Head of caudate nucleus (tissue), 42 donors: Measurements from ENCODE around the gene CSTPP1.
"Not testable (repeated sequence)": the region's sequence is repeated elsewhere in the genome, so short reads cannot be mapped to it uniquely, and the experiment has no call there.

Experiments
- DNase-seq, 42 donors: peaks; one replicate each; pipeline versions ENCODE4 v3.0.0 to v3.0.0-alpha.2; 2020 to 2021; ENCODE audit warnings: mixed read lengths in 7 of 42
- intact Hi-C: fragments of 100-400 bp; cut with DNase I; formaldehyde crosslinking; loops from one replicate; pipeline ENCODE4 v1.15.0; 2022

CSTPP1 gene

GRCh38 chr11:47202576-47202975 lies 266.0 kb downstream of the CSTPP1 start:
- no peak for DNase-seq

GRCh38 chr11:47204637-47204989 lies 268.1 kb downstream of the CSTPP1 start:
- intact Hi-C loops = no loop called here
- DNase-seq = peak in 2 of 42 donors; percentile 6 to 9

More at GRCh38 chr11:47202576-47202975, 266.0 kb downstream of the CSTPP1 start:
- intact Hi-C loops = no loop called here

DNA sequence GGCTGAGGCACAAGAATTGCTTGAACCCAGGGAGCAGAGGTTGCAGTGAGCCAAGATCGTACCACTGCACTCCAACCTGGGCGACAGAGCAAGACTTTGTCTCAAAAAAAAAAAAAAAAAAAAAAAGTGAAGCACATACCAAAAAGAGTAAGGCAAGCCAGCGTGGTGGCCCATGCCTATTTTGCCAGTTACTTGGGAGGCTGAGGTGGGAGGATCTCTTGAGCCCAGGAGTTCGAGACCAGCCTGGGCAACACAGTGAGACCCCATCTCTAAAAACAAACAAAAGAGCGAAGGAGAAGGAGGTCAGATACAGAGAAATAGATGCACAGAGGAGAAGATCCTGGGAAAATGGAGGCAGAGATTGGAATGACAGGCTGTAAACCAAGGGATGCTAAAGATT lies 270.0 kb downstream of the CSTPP1 start:
- DNase-seq, intact Hi-C loops: not testable (repeated sequence)

DNA sequence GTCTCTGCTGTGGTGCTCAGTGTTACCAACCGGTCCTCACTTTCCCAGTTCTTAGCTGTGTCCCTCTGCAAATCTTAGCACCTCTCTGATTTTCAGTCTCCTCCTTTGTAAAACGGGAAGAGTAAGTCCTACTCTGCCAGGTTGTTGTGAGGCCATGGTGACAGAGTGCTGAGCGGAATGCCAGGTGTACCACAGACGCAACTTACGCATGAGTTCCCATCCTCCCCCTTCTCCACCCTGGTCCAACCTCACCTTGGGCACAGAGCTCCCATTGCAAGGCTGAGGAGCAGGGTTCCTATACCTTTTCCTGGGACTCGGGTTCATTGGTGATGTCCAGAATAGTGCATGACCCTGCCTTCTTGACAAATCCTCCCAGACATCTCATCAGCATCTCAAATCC lies 270.9 kb downstream of the CSTPP1 start:
- no peak for DNase-seq
- intact Hi-C loops = no loop called here

DNA sequence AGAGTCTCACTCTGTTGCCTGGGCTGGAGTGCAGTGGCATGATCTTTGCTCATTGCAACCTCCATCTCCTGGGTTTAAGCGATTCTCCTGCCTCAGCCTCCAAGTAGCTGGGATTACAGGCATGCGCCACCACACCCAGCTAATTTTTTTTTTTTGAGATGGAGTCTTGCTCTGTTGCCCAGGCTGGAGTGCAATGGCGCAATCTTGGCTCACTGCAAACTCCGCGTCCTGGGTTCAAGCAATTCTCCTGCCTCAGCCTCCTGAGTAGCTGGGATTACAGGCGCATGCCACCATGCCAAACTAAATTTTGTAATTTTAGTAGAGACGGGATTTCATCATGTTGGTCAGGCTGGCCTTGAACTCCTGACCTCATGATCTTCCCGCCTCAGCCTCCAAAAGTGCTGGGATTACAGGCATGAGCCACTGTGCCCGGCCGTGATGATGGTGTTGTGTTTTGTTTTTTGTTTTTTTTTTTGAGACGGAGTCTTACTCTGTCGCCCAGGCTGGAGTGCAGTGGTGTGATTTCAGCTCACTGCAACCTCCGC lies 271.5 kb downstream of the CSTPP1 start:
- DNase-seq, intact Hi-C loops: not testable (repeated sequence)

DNA sequence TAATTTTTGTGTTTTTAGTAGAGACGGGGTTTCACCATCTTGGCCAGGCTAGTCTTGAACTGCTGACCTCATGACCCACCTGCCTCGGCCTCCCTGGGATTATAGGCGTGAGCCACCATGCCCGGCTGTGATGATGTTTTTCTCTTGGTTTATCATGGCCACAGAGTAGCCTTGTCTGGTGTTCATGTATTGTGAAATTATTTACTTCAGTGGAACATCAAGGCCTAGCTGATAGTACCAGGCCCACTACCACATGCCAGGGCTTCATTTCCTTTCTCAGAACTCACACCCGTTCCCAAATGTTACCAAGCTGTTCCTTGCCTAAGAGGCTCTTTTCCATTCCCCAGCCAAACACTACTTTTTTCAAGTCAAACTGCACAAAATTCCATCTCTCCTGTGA lies 272.1 kb downstream of the CSTPP1 start:
- intact Hi-C loops = no loop called here
- DNase-seq = no peak
